Sigmoid colon (tissue), 4 donors: ENCODE measurements around the gene LTO1.

Source experiments
- EP300 ChIP-seq, 4 donors: sonication (generic); formaldehyde crosslinking; IDR thresholded peaks; one replicate each; pipeline ENCODE4 v1.6.1; 2017; ENCODE audit warnings: antibody characterized with exemption in 4 of 4
- POLR2A ChIP-seq, 2 donors: fragments of 450-650 bp; IDR thresholded peaks; one replicate each; pipeline ENCODE4 v1.6.1; 2016; ENCODE audit warnings: antibody characterized with exemption in 2 of 2, mild to moderate bottlenecking in 2 of 2, moderate library complexity in 2 of 2
- POLR2AphosphoS5 ChIP-seq, 4 donors: sonication (generic); formaldehyde crosslinking; IDR thresholded peaks; one replicate each; pipeline ENCODE4 v1.6.1; 2017; ENCODE audit warnings: antibody characterized with exemption in 4 of 4
- TF ChIP-seq, protein P1 (sequence below), 4 experiments: fragments of 450-650 bp in 3 of 4; fragments of 200-600 bp in 1 of 4; IDR thresholded peaks; one replicate each; pipeline ENCODE4 v1.5.1; 2016 to 2019; ENCODE audit warnings: antibody characterized with exemption in 4 of 4, mild to moderate bottlenecking in 3 of 4, moderate library complexity in 2 of 4

DNA sequence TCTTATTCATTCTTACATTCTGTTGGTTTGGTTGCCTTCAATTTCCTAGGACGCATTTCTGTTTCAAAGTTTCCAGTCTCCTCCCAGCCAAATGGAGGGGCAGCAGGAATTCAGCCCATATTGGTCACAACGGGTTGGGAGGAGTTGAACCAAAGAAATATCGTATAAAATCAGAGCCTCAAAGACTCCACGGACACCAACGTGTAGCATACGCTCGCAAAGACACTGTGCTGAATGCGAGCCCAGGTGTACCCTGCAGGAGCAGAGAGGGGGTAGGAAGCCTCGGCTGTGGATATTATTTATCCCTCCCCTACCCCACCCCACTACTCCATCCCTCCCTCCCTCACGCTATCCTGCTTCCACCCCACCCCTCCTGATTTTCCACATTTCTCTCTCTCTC lies 49.7 kb downstream of the LTO1 start:
- TF ChIP-seq POLR2A (IDR thresholded peaks at IDR 0.05) (no peak), EP300 (IDR thresholded peaks at IDR 0.05) (no peak), POLR2AphosphoS5 (IDR thresholded peaks at IDR 0.05) (no peak)
- TF ChIP-seq, protein P1, sequence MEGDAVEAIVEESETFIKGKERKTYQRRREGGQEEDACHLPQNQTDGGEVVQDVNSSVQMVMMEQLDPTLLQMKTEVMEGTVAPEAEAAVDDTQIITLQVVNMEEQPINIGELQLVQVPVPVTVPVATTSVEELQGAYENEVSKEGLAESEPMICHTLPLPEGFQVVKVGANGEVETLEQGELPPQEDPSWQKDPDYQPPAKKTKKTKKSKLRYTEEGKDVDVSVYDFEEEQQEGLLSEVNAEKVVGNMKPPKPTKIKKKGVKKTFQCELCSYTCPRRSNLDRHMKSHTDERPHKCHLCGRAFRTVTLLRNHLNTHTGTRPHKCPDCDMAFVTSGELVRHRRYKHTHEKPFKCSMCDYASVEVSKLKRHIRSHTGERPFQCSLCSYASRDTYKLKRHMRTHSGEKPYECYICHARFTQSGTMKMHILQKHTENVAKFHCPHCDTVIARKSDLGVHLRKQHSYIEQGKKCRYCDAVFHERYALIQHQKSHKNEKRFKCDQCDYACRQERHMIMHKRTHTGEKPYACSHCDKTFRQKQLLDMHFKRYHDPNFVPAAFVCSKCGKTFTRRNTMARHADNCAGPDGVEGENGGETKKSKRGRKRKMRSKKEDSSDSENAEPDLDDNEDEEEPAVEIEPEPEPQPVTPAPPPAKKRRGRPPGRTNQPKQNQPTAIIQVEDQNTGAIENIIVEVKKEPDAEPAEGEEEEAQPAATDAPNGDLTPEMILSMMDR (IDR thresholded peaks at IDR 0.05): no peak
